Keratinocyte (primary cell): ENCODE data around the gene GSK3A. TPM values are rescaled to one million over a fixed set of nuclear protein-coding genes. Genes with fewer than 3 reads are reported as not detected.

ENCODE experiments used
- DNase-seq: peaks from one replicate; pipeline ENCODE4 v3.0.0-alpha.2; 2011; ENCODE audit warnings: low read depth, missing footprints, low spot score
- FAIRE-seq: peaks from 2 replicates; lab custom pipeline; 2011; peaks lifted over from hg19 to GRCh38; lab: Jason Lieb, UNC
- H2AFZ ChIP-seq: 2 replicates; pipeline ENCODE4 v1.6.0; 2012; ENCODE audit warnings: low read length, control low read depth, inconsistent platforms; ENCODE audit not compliant: control insufficient read depth
- H3K27ac ChIP-seq: 2 replicates; pipeline ENCODE4 v1.5.1; 2011; ENCODE audit warnings: low read length; ENCODE audit not compliant: control insufficient read depth, insufficient read depth
- H3K27me3 ChIP-seq: 3 replicates; pipeline ENCODE4 v1.6.0; 2011; ENCODE audit warnings: low read length; ENCODE audit not compliant: control insufficient read depth, insufficient read depth; ENCODE audit errors: extremely low read depth
- H3K36me3 ChIP-seq, 2 experiments: 2 replicates in 1 of 2; 3 replicates in 1 of 2; pipeline ENCODE4 v1.5.1; 2011; ENCODE audit warnings: low read length in 2 of 2, mild to moderate bottlenecking in 1 of 2; ENCODE audit not compliant: control insufficient read depth in 2 of 2, insufficient read depth in 2 of 2; ENCODE audit errors: extremely low read depth in 1 of 2
- H3K4me1 ChIP-seq: 3 replicates; pipeline ENCODE4 v1.5.1; 2011; ENCODE audit warnings: low read length; ENCODE audit not compliant: control insufficient read depth, insufficient read depth; ENCODE audit errors: extremely low read depth
- H3K4me2 ChIP-seq: 3 replicates; pipeline ENCODE4 v1.6.0; 2011; ENCODE audit warnings: low read depth, low read length; ENCODE audit not compliant: control insufficient read depth, insufficient read depth; ENCODE audit errors: extremely low read depth
- H3K4me3 ChIP-seq, 3 experiments: fragments of 200-600 bp in 1 of 3; sonication (generic) in 1 of 3; 2 replicates in 2 of 3; 3 replicates in 1 of 3; pipeline ENCODE4 v1.5.1; 2011 to 2016; ENCODE audit warnings: low read length in 3 of 3, mild to moderate bottlenecking in 3 of 3, control low read depth in 2 of 3, inconsistent platforms in 1 of 3, low read depth in 1 of 3, mixed read lengths in 1 of 3, mixed run types in 1 of 3, moderate library complexity in 1 of 3; ENCODE audit not compliant: control insufficient read depth in 2 of 3, insufficient read depth in 2 of 3; ENCODE audit errors: extremely low read depth in 1 of 3
- H3K79me2 ChIP-seq: 2 replicates; pipeline ENCODE4 v1.6.0; 2012; ENCODE audit warnings: low read length; ENCODE audit not compliant: control insufficient read depth, insufficient read depth
- H3K9ac ChIP-seq: 3 replicates; pipeline ENCODE4 v1.6.0; 2011; ENCODE audit warnings: low read length; ENCODE audit not compliant: control insufficient read depth, insufficient read depth; ENCODE audit errors: extremely low read depth
- H3K9me1 ChIP-seq: 3 replicates; pipeline ENCODE4 v1.6.0; 2011; ENCODE audit warnings: low read length; ENCODE audit not compliant: control insufficient read depth, insufficient read depth; ENCODE audit errors: extremely low read depth
- H3K9me3 ChIP-seq: 2 replicates; pipeline ENCODE4 v1.5.1; 2012; ENCODE audit warnings: low read depth, low read length; ENCODE audit not compliant: control insufficient read depth
- H4K20me1 ChIP-seq: 3 replicates; pipeline ENCODE4 v1.6.0; 2011; ENCODE audit warnings: low read length; ENCODE audit not compliant: control insufficient read depth, insufficient read depth; ENCODE audit errors: extremely low read depth
- CTCF ChIP-seq, 3 experiments: IDR thresholded peaks in 1 of 3; conservative IDR thresholded peaks in 1 of 3; optimal IDR thresholded peaks in 1 of 3; 2 replicates in 2 of 3; 3 replicates in 1 of 3; pipeline versions ENCODE3 to v1.5.1; 2011; ENCODE audit warnings: low read length in 3 of 3, mild to moderate bottlenecking in 3 of 3, moderate library complexity in 2 of 3, control low read depth in 1 of 3, inconsistent platforms in 1 of 3; ENCODE audit not compliant: insufficient read depth in 2 of 3; ENCODE audit errors: extremely low read depth in 1 of 3
- EZH2 ChIP-seq: IDR thresholded peaks from one replicate; pipeline ENCODE4 v1.6.1; 2012; ENCODE audit warnings: inconsistent platforms, mild to moderate bottlenecking, low read length, moderate library complexity
- dilution Hi-C: fragments of 300-500 bp; cut with MboI; formaldehyde crosslinking; loops from one replicate; pipeline ENCODE4 v1.7.0; 2020; ENCODE audit warnings: low sequenced_read_pairs; ENCODE audit not compliant: extremely low pct_ligation_motif_present
- polyA plus RNA-seq, 5 experiments: library from polyadenylated mRNA; depleted of rRNA in 3 of 5; stranded (reverse) in 3 of 5; stranded (forward) in 1 of 5; unstranded in 1 of 5; fragments of >200 nt; gene quantifications; 1 replicate in 1 of 5; 2 replicates in 3 of 5; 3 replicates in 1 of 5; pipeline versions ENCODE4 v1.2.1 to v1.2.3, GENCODE V29; 2011 to 2012; ENCODE audit warnings: missing spikeins in 2 of 5, low read depth in 1 of 5, low replicate concordance in 1 of 5

The GSK3A gene
- polyA plus RNA-seq, 1 donor (not counting 4 experiments of a cell fraction or from before 2014, with no cell fraction given) = 36.9 TPM

- dilution Hi-C loops = no loop called here
- Histone ChIP-seq H3K4me3 (peak overlapping the region; percentile 59 to 90 (median 86)), H3K79me2 (peaks cover 45% of the 10 kb centered on the region), H3K4me2 (peak overlapping the region; percentile 97), H3K9me1 (no peaks in the 10 kb centered on the region), H3K27me3 (no peaks in the 10 kb centered on the region), H3K9me3 (no peaks in the 10 kb centered on the region), H2AFZ (no peak overlapping the region), H3K27ac (peak overlapping the region; percentile 95), H3K9ac (peak overlapping the region; percentile 99), H3K4me1 (peaks cover 25% of the 10 kb centered on the region), H4K20me1 (no peaks in the 10 kb centered on the region), H3K36me3 (peaks cover 14 to 15% of the 10 kb centered on the region in 2 experiments)
- DNase-seq (no peak), FAIRE-seq (no peak)
- no peak for TF ChIP-seq EZH2
Measured at GRCh38 chr19:42269478-42270345, 27.3 kb upstream of the GSK3A start.

GRCh38 chr19:42268704-42269477 lies 26.5 kb upstream of the GSK3A start, which contains the start of gene CIC:
CIC (plus strand) TSS chr19:42269252; CDS start chr19:42271784, 2,532 bp downstream.
- Histone ChIP-seq H3K4me2 (peak within 1 kb of the TSS; percentile 99), H4K20me1 (no peaks in the 10 kb centered on the region), H3K9me1 (no peaks in the 10 kb centered on the region), H3K79me2 (peaks cover 38% of the 10 kb centered on the region), H3K4me1 (peaks cover 25% of the 10 kb centered on the region), H3K27ac (peak within 1 kb of the TSS; percentile 99), H3K27me3 (no peaks in the 10 kb centered on the region), H3K9me3 (no peaks in the 10 kb centered on the region), H2AFZ (peak within 1 kb of the TSS; percentile 99), H3K36me3 (peaks cover 10% of the 10 kb centered on the region in 2 experiments), H3K9ac (peak within 1 kb of the TSS; percentile 99), H3K4me3 (peak within 1 kb of the TSS; percentile 59 to 90 (median 89))
- peak; percentile 100 for DNase-seq
- peak; percentile 91 for FAIRE-seq
- dilution Hi-C loops = no loop called here
- TF ChIP-seq EZH2 = no peak
- no peak for TF ChIP-seq CTCF (optimal IDR thresholded peaks at IDR 0.05 in 1 of 3, IDR thresholded peaks at IDR 0.05 in 1 of 3, conservative IDR thresholded peaks at IDR 0.05 in 1 of 3; ENCODE audit: extremely low read depth in 1 of 3, insufficient read depth in 2 of 3, low read length in 3 of 3)
